ENCODE measurements around the gene TRO.

DNA sequence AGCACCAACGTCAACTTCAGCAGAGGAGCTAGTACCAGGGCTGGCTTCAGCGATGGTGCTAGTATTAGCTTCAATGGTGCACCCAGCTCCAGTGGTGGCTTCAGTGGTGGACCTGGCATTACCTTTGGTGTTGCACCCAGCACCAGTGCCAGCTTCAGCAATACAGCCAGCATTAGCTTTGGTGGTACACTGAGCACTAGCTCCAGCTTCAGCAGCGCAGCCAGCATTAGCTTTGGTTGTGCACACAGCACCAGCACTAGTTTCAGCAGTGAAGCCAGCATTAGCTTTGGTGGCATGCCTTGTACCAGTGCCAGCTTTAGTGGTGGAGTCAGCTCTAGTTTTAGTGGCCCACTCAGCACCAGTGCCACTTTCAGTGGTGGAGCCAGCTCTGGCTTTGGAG lies 8.3 kb downstream of the TRO start:
- TF ChIP-seq ESRRG (CRISPR knock-in tag; IDR thresholded peaks at IDR 0.05): no peak
- no peak for TF ChIP-seq ZFP30 (CRISPR knock-in tag; IDR thresholded peaks at IDR 0.05)
- TF ChIP-seq PATZ1 (CRISPR knock-in tag; IDR thresholded peaks at IDR 0.05; ENCODE audit: borderline replicate concordance): no peak
- TF ChIP-seq PPARA (CRISPR knock-in tag; IDR thresholded peaks at IDR 0.05; ENCODE audit: borderline replicate concordance): no peak
- no peak for TF ChIP-seq ISL1 (CRISPR knock-in tag; IDR thresholded peaks at IDR 0.05)
- TF ChIP-seq ZFP3 (CRISPR knock-in tag; IDR thresholded peaks at IDR 0.05): no peak
- no peak for TF ChIP-seq GLIS3 (CRISPR knock-in tag; IDR thresholded peaks at IDR 0.05)
- no peak for TF ChIP-seq ZNF70 (CRISPR knock-in tag; IDR thresholded peaks at IDR 0.05)
- TF ChIP-seq CSDC2 (CRISPR knock-in tag; IDR thresholded peaks at IDR 0.05): no peak
- no peak for TF ChIP-seq OSR1 (CRISPR knock-in tag; IDR thresholded peaks at IDR 0.05)
- no peak for TF ChIP-seq BACH2 (CRISPR knock-in tag; IDR thresholded peaks at IDR 0.05; ENCODE audit: borderline replicate concordance)

All from SK-N-SH treated with all-trans-retinoic acid at 6 μM for 48 hours (cell line).